H1 (cell line): ENCODE measurements around the gene PDE4B. TPM values are rescaled to one million over a fixed set of nuclear protein-coding genes. Genes with fewer than 3 reads are reported as not detected.

ENCODE experiments used
- SUZ12 ChIP-seq: fragments of 200-600 bp; sonication (generic); IDR thresholded peaks from 2 replicates; pipeline ENCODE4 v1.6.1; 2012; ENCODE audit warnings: mild to moderate bottlenecking, inconsistent platforms, low read length, moderate library complexity, mixed read lengths
- TCF12 ChIP-seq: IDR thresholded peaks from 2 replicates; pipeline ENCODE4 v1.6.1; 2011; ENCODE audit warnings: low read depth, mild to moderate bottlenecking, low read length
- polyA plus RNA-seq, 7 experiments: library from polyadenylated mRNA; depleted of rRNA in 3 of 7; stranded (reverse) in 5 of 7; unstranded in 2 of 7; fragments of >200 nt in 5 of 7; fragments of 200-250 nt in 2 of 7; gene quantifications; 1 replicate in 5 of 7; 2 replicates in 1 of 7; 4 replicates in 1 of 7; pipeline versions ENCODE4 v1.2.1 to v1.2.3, GENCODE V29; 2011 to 2013; ENCODE audit warnings: missing spikeins in 2 of 7, mixed read lengths in 2 of 7
- total RNA-seq: library from RNA; stranded (reverse); fragmentation: NEBNext Ultra II Directional; extraction: Animal tissue kit (Norgen Biotek cat#: 25700); gene quantifications from 2 replicates; pipeline ENCODE4 v1.2.1, GENCODE V29; 2021

Gene PDE4B
- total and polyA plus RNA-seq, 2 of the 8 experiments (the other 6 are each of a cell fraction or from before 2014, with no cell fraction given), result 5.0 to 15.1 TPM

DNA sequence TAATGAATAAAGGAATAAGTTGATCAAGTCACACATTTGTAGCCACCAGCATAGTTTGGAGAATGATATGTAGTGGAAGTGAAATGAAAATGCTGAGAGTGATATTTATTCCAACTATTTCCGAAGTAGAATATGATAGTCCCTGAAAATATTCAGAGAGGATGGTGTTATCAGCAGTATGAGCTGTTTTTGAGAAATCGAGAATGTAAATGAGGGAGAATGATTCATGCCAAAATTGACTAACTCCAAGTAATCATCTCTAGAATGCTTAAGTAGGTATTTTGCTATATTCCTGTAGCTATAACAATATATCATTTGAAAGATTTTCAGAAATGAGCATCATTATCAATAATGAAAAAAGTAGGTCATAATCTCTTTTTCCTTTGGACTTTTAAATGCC lies 178.9 kb downstream of the PDE4B start (continued):
- no peak for TF ChIP-seq TCF12
- TF ChIP-seq SUZ12, result no peak
